PC-3 (cell line): Measurements from ENCODE around the gene ZCCHC4. TPM values are rescaled to one million over a fixed set of nuclear protein-coding genes. Genes with fewer than 3 reads are reported as not detected.

Experiments used
- ATAC-seq: fragments of 200-7000 bp; cut with Tn5 transposase; 2 replicates; pipeline ENCODE4 v1.9.1; 2020; ENCODE audit warnings: mild to moderate bottlenecking, moderate library complexity
- BruUV-seq: library from RNA; stranded (reverse); fragments of 400-500 nt; replicated peaks from 2 replicates; lab custom pipeline; 2021; lab: Mats Ljungman, UMichigan
- CTCF ChIA-PET: fragments of 300-600 bp; sonication (Branson Sonifier 250); formaldehyde crosslinking; loops from one replicate; lab custom pipeline; 2022; ENCODE audit warnings: antibody characterized with exemption; lab: Charles Lee
- POLR2A ChIA-PET: fragments of 300-600 bp; sonication (Branson Sonifier 250); formaldehyde crosslinking; loops from one replicate; lab custom pipeline; 2022; ENCODE audit warnings: antibody characterized with exemption; ENCODE audit not compliant: unreplicated experiment; lab: Charles Lee
- DNase-seq: peaks from one replicate; pipeline ENCODE4 v3.0.0-alpha.2; 2015
- H2AFZ ChIP-seq: fragments of 300-600 bp; sonication (generic); 2 replicates; pipeline ENCODE4 v1.6.0; 2016; ENCODE audit warnings: antibody characterized with exemption, low read length
- H3F3A ChIP-seq: fragments of 300-600 bp; sonication (generic); one replicate; pipeline ENCODE4 v1.6.0; 2017; ENCODE audit warnings: antibody characterized with exemption, low read length, control low read depth, mild to moderate bottlenecking; ENCODE audit not compliant: unreplicated experiment
- H3K27ac ChIP-seq: fragments of 300-600 bp; sonication (generic); 2 replicates; pipeline ENCODE4 v1.5.1; 2016; ENCODE audit warnings: mild to moderate bottlenecking, low read length
- H3K27me3 ChIP-seq: fragments of 300-600 bp; sonication (generic); 2 replicates; pipeline ENCODE4 v1.6.1; 2016; ENCODE audit warnings: low read length, mixed read lengths
- H3K36me3 ChIP-seq: fragments of 300-600 bp; sonication (generic); 2 replicates; pipeline ENCODE4 v1.6.1; 2016; ENCODE audit warnings: low read depth, mixed run types, low read length, mixed read lengths
- H3K4me1 ChIP-seq: fragments of 300-600 bp; sonication (generic); 2 replicates; pipeline ENCODE4 v1.5.1; 2016; ENCODE audit warnings: low read length; ENCODE audit not compliant: insufficient read depth
- H3K4me2 ChIP-seq: fragments of 300-600 bp; sonication (generic); 2 replicates; pipeline ENCODE4 v1.6.0; 2016; ENCODE audit warnings: low read length
- H3K4me3 ChIP-seq: fragments of 300-600 bp; sonication (generic); 2 replicates; pipeline ENCODE4 v1.5.1; 2016; ENCODE audit warnings: mild to moderate bottlenecking, low read length, mixed read lengths
- H3K79me2 ChIP-seq: fragments of 300-600 bp; sonication (generic); 2 replicates; pipeline ENCODE4 v1.6.1; 2017; ENCODE audit warnings: low read length, mixed read lengths
- H3K9ac ChIP-seq: fragments of 300-600 bp; sonication (generic); 2 replicates; pipeline ENCODE4 v1.6.0; 2016; ENCODE audit warnings: mild to moderate bottlenecking, low read length
- H3K9me2 ChIP-seq: fragments of 300-600 bp; sonication (generic); replicated peaks from 2 replicates; pipeline ENCODE4 v1.6.1; 2016; ENCODE audit warnings: mixed run types, low read length, mixed read lengths
- H3K9me3 ChIP-seq: fragments of 300-600 bp; sonication (generic); 2 replicates; pipeline ENCODE4 v1.6.1; 2016; ENCODE audit warnings: low read length, mixed read lengths
- H4K20me1 ChIP-seq: fragments of 300-600 bp; sonication (generic); 2 replicates; pipeline ENCODE4 v1.6.1; 2016; ENCODE audit warnings: low read length, mixed read lengths
- CTCF ChIP-seq: fragments of 300-600 bp; sonication (generic); conservative IDR thresholded peaks from 2 replicates; pipeline ENCODE4 v1.5.1; 2017; ENCODE audit warnings: antibody characterized with exemption, low read depth, mild to moderate bottlenecking, low read length
- EZH2 ChIP-seq: fragments of 300-600 bp; sonication (generic); IDR thresholded peaks from one replicate; pipeline ENCODE4 v1.6.1; 2017; ENCODE audit warnings: antibody characterized with exemption, mild to moderate bottlenecking, low read length; ENCODE audit not compliant: unreplicated experiment
- EZH2phosphoT487 ChIP-seq: fragments of 300-600 bp; sonication (generic); IDR thresholded peaks from 2 replicates; pipeline ENCODE4 v1.6.1; 2018; ENCODE audit warnings: mild to moderate bottlenecking, antibody characterized with exemption, low read length, borderline replicate concordance
- intact Hi-C: fragments of 100-400 bp; cut with micrococcal nuclease; formaldehyde crosslinking; loops from 2 replicates; pipeline ENCODE4 v1.9.0; 2023
- total RNA-seq: library from RNA; depleted of rRNA; stranded (reverse); fragments of >200 nt; gene quantifications from 2 replicates; pipeline ENCODE4 v1.2.3, GENCODE V29; 2014

Gene ZCCHC4
- total RNA-seq, 1 experiment from 2014 or later, result 6.8 TPM

GRCh38 chr4:25297528-25298242, 14.9 kb upstream of the ZCCHC4 start:
- Histone ChIP-seq H3K9ac (no peak overlapping the region), H3K4me2 (no peak overlapping the region), H3K27me3 (no peaks in the 10 kb centered on the region), H4K20me1 (no peaks in the 10 kb centered on the region), H3K9me3 (no peaks in the 10 kb centered on the region), H3K36me3 (no peaks in the 10 kb centered on the region), H3K4me1 (peaks cover 13% of the 10 kb centered on the region), H3K4me3 (no peak overlapping the region), H2AFZ (no peak overlapping the region), H3K79me2 (no peaks in the 10 kb centered on the region), H3K27ac (no peak overlapping the region), H3F3A (no peaks in the 10 kb centered on the region), H3K9me2 (no peaks in the 10 kb centered on the region)
- ATAC-seq (no peak), DNase-seq (no peak)
- TF ChIP-seq EZH2 (no peak), EZH2phosphoT487 (no peak), CTCF (no peak)
- intact Hi-C loops, result no loop called here
- CTCF ChIA-PET, result no interaction called here
- POLR2A ChIA-PET, result no interaction called here
- BruUV-seq, result no TSS peak

- no peaks in the 10 kb centered on the region for H3F3A ChIP-seq
- ATAC-seq (peak; percentile 89), DNase-seq (peak; percentile 83)
- H3K27ac ChIP-seq, result peak overlapping the region; percentile 55
- H3K9me3 ChIP-seq, result no peaks in the 10 kb centered on the region
- no peaks in the 10 kb centered on the region for H3K27me3 ChIP-seq
- no peaks in the 10 kb centered on the region for H3K36me3 ChIP-seq
- no peaks in the 10 kb centered on the region for H3K79me2 ChIP-seq
- peaks cover 13% of the 10 kb centered on the region for H3K4me1 ChIP-seq
- POLR2A ChIA-PET, result interaction anchor here (0.9 kb wide), 1 partner anchor 13 kb away, joined by 3 read pairs; the partner anchor contains the start of gene ZCCHC4
- H3K4me3 ChIP-seq, result peak overlapping the region; percentile 52
- BruUV-seq, result no TSS peak
- intact Hi-C loops, result no loop called here
- peak overlapping the region; percentile 76 for H2AFZ ChIP-seq
- peak overlapping the region; percentile 77 for H3K4me2 ChIP-seq
- H3K9me2 ChIP-seq, result no peaks in the 10 kb centered on the region
- no peak overlapping the region for H3K9ac ChIP-seq
- no peaks in the 10 kb centered on the region for H4K20me1 ChIP-seq
- CTCF ChIA-PET, result interaction anchor here (1.0 to 1.8 kb wide), 2 partner anchors 13 to 15 kb away, joined by 3 to 8 read pairs; partner anchors contain the start of gene ZCCHC4
- TF ChIP-seq EZH2, result no peak
- peak; percentile 30; the same call in 1 of the 2 replicates for TF ChIP-seq CTCF
Observed at GRCh38 chr4:25299476-25300203, 12.9 kb upstream of the ZCCHC4 start.

- Histone ChIP-seq H3K36me3 (no peaks in the 10 kb centered on the region), H3K79me2 (no peaks in the 10 kb centered on the region), H2AFZ (no peak overlapping the region), H3K27me3 (no peaks in the 10 kb centered on the region), H3K27ac (no peak overlapping the region), H3F3A (no peaks in the 10 kb centered on the region), H3K9me2 (no peaks in the 10 kb centered on the region), H3K9me3 (no peaks in the 10 kb centered on the region), H3K4me3 (no peak overlapping the region), H3K4me1 (peaks cover 13% of the 10 kb centered on the region), H3K9ac (no peak overlapping the region), H3K4me2 (no peak overlapping the region), H4K20me1 (no peaks in the 10 kb centered on the region)
- ATAC-seq (no peak), DNase-seq (no peak)
- intact Hi-C loops, result no loop called here
- CTCF ChIA-PET, result no interaction called here
- no TSS peak for BruUV-seq
- TF ChIP-seq CTCF, result no peak
- TF ChIP-seq EZH2phosphoT487, result no peak
- TF ChIP-seq EZH2, result no peak
- POLR2A ChIA-PET, result no interaction called here
Observed at GRCh38 chr4:25301471-25301870, 11.1 kb upstream of the ZCCHC4 start.
